DMS114 treated with DMSO at 0.1 percent for 48 hours (cell line): ENCODE data around the gene SORCS3.

Experiments used
- DNase-seq: peaks from one replicate; lab custom pipeline; 2025; ENCODE audit not compliant: unreplicated experiment; lab: John Stamatoyannopoulos, UW

The SORCS3 gene

GRCh38 chr10:104643303-104643663 lies 2.2 kb downstream of the SORCS3 start:
- no peak for DNase-seq

- no peak for DNase-seq
Measured at GRCh38 chr10:104646146-104646545, 5.1 kb downstream of the SORCS3 start.

GRCh38 chr10:104648421-104648820 lies 7.3 kb downstream of the SORCS3 start:
- DNase-seq: no peak

GRCh38 chr10:104650072-104650471 lies 9.0 kb downstream of the SORCS3 start:
- DNase-seq: peak; percentile 7

- DNase-seq: no peak
Measured at GRCh38 chr10:104650635-104651331, 9.7 kb downstream of the SORCS3 start.

GRCh38 chr10:104657036-104657435 lies 15.9 kb downstream of the SORCS3 start:
- no peak for DNase-seq

GRCh38 chr10:104657457-104657856 lies 16.4 kb downstream of the SORCS3 start:
- no peak for DNase-seq

- no peak for DNase-seq
Measured at GRCh38 chr10:104658067-104658466, 17.0 kb downstream of the SORCS3 start.

GRCh38 chr10:104659809-104660208 lies 18.7 kb downstream of the SORCS3 start:
- DNase-seq: no peak

- DNase-seq: no peak
Measured at GRCh38 chr10:104663076-104663475, 22.0 kb downstream of the SORCS3 start.

- no peak for DNase-seq
Measured at GRCh38 chr10:104663563-104663962, 22.5 kb downstream of the SORCS3 start.

- DNase-seq: no peak
Measured at GRCh38 chr10:104664205-104664604, 23.1 kb downstream of the SORCS3 start.

- no peak for DNase-seq
Measured at GRCh38 chr10:104665174-104665573, 24.1 kb downstream of the SORCS3 start.

GRCh38 chr10:104666106-104666505 lies 25.0 kb downstream of the SORCS3 start:
- DNase-seq: no peak

GRCh38 chr10:104676874-104677273 lies 35.8 kb downstream of the SORCS3 start:
- DNase-seq: no peak

GRCh38 chr10:104678658-104679057 lies 37.6 kb downstream of the SORCS3 start:
- no peak for DNase-seq

- DNase-seq: peak; percentile 4
Measured at GRCh38 chr10:104680467-104681401, 39.6 kb downstream of the SORCS3 start.

GRCh38 chr10:104681485-104681884 lies 40.4 kb downstream of the SORCS3 start:
- DNase-seq: no peak

GRCh38 chr10:104683567-104683966 lies 42.5 kb downstream of the SORCS3 start:
- no peak for DNase-seq

- DNase-seq: no peak
Measured at GRCh38 chr10:104686829-104687228, 45.7 kb downstream of the SORCS3 start.

- DNase-seq: no peak
Measured at GRCh38 chr10:104688251-104689042, 47.4 kb downstream of the SORCS3 start.
